SHP77 (cell line): Measurements from ENCODE around the gene NQO2.
"Not testable (repeated sequence)": the region's sequence is repeated elsewhere in the genome, so short reads cannot be mapped to it uniquely, and the experiment has no call there.

ENCODE experiments used
- DNase-seq, 2 experiments: peaks; one replicate each; lab custom pipeline; 2025; lab: John Stamatoyannopoulos, UW

Gene NQO2

DNA sequence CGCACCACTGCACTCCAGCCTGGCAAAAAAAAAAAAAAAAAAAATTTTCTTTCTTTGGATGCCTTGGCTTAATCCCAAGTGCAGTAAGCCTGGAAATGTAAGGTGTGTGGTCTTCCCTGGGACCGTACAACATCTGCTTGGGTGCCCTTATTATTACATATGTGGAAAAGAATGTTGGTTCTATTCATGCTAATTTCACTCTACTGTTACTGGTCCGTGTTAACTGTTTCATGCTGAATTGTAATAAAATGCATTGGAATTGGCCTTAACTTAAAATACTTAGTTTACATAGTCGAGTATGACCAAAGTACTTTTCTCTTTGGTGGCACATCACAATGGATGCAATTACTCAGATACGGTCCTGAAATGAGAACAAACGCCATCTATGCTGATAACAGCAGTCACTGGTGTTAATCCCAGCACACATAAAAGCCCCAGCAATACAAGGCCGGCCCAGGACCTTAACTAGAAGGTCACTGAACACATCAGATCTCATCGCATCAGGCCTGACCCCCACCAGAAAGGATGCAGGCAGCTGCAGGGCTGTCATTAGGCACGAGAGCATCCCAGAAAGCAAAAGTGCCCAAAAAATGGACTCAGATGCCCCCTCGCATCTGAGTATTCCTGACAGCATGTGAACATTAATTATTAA lies 29.5 kb upstream of the NQO2 start:
- no peak for DNase-seq

DNA sequence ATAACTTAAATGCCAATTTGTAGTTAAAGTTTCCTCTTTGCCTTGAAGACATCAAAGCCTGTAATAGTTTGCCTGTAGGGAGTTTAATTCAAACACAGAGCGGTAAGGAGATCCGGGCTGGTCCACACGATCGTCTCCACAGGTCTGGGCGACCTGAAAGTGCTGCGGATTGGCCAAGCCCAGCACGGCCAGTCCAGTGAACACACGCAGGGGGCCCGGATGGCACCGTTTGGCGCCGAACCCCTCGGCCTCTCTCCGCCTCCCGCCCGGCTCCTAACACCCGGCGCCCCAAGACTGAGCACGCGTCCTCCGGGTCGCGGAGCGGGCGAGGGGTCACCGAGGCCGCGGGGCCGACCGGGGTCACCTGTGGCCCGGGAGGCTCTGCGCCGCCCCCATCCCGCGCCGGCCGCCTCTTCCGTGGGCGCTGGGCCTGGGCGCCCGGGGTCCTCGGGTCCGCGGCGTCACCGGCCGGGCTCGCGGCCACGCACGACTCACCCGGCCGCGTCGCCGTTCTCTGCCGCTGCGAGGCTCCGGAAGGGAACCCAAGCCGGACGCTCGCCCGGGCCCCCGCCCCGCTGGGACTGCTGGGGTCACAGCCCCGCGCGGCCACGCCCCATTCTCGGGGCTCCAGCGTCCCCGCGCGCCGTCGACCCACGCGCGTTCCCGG lies 28.8 kb upstream of the NQO2 start:
- DNase-seq: no peak

DNA sequence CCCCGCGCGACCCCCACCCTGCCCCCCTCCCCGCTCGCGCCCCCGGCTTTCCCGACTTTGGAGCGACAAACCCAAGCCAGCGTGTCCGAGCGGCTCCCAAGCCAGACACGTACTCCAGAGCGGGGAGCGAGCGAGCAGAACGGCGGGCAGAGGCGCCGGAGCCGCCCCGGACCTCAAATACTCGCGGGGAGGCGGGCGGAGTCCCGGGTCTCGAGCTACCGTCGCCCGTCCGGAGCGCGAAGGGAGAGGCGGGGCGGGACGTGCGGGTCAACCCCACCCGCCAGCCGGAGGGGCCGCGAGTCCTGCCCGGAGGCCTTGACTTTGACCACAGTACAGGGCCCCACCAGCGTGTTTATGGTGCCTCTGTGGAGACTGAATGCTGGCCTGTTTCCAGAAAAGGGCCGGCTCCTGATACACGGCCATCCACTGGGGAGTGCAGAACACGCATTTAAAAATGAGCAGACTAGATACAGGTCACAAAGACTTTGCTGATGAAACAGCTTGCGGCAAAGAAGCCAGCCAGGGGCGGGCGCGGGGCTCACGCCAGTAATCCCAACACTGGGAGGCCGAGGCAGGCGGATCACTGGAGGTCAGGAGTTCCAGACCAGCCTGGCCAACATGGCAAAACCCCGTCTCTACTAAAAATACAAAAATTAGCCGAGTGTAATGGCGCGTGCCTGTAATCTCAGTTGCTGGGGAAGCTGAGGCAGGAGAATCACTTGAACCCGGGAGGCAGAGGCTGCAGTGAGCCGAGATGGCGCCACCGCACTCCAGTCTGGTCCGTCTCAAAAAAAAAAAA lies 28.1 kb upstream of the NQO2 start, which contains the start of gene SERPINB6:
Gene SERPINB6, minus strand, starts transcription at position 148 of the 799 bp plus-strand sequence. CDS start 12,235 bp downstream, outside the sequence.
- no peak for DNase-seq

DNA sequence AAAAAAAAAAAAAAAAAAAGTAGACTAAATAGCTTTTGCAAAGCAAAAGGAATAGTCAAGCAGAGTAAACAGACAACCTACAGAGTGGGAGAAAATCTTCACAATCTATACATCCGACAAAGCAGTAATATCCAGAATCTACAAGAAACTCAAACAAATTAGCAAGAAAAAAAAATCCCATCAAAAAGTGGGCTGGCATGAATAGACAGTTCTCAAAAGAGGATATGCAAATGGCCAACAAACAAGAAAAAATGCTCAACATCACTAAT lies 27.5 kb upstream of the NQO2 start:
- not testable (repeated sequence) for DNase-seq

DNA sequence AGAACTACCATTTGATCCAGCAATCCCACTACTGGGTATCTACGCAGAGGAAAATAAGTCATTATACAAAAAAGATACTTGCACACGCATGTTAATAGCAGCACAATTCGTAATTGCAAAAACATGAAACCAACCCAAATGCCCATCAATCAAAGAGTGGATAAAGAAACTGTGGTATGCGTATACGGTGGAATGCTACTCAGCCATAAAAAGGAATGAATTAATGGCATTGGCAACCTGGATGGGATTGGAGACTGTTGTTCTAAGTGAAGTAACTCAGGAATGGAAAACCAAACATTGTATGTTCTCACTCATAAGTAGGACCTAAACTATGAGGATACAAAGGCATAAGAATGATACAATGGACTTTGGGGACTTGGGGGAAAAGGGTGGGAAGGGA lies 27.0 kb upstream of the NQO2 start:
- DNase-seq: not testable (repeated sequence)

DNA sequence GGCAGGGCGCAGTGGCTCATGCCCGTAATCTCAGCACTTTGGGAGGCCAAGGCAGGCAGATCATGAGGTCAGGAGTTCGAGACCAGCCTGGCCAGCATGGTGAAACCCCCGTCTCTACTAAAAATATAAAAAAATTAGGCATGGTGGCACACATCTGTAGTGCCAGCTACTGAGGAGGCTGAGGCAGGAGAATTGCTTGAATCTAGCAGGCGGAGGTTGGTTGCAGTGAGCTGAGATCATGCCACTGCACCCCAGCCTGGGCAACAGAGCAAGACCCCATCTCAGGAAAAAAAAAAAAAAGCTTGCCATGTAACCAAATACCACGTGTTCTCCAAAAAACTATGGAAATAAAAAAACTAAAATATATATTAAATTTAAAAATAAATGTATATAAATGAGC lies 26.5 kb upstream of the NQO2 start:
- DNase-seq: not testable (repeated sequence)

DNA sequence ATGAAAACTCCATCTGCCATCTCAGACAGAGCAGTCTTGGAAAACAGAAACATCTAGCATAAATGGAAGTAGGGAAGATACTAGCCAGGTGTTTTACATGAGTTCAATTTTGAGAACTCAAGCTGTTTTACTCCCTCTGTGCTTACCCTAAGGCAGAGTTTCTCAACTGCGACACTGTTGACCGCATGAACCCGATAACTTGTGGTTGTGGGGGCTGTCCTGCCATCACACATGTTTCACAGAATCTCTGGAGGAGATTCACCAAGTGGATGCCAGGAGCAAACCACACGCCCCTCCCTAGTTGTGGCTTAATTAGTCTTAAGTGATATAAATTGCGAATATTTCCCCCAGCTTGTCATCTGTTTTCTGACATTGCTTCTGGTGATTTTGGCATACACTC lies 26.0 kb upstream of the NQO2 start:
- no peak for DNase-seq

DNA sequence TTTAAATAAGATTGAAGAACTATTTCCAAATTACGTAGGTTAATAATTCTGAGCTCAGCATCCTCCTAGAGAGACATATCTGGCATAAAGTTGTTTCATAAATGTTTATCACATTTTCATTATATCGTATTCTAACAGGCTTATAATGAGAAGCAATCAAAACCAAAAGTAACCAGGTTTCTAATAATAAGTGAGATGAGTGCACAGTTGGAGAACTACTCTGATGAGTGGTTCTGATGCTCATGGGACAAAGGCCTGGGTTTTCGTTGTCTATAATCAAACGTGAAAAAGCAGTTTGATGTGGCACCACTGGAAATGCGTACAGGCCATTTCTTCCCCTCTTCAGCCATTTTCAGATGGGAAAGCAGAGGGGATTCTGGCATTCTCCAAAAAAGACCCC lies 23.6 kb upstream of the NQO2 start:
- no peak for DNase-seq

DNA sequence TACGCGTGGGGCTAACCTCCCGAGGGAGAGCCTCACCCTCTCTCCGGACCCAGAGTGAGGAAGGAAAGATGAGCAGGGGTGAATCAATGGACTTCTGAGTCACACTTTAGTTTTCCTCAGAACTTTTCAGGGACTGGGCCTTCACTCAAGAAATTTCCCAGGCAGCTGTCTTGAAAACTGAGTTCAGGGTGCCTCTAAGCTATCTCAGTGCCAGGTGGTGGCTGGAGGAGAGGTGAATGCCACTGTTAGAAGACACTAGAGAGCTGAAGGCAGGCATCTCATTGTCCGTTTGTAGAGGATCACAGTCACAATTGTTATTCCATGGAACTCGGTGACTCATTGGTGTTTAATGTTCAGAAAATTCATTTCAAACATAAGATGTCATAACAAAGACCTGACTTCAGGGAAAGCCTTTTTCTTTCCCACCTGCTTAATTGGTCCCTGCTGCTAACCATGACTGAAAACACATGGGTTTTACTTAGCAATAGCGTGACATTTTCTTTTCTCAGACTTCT lies 23.1 kb upstream of the NQO2 start:
- DNase-seq: no peak

DNA sequence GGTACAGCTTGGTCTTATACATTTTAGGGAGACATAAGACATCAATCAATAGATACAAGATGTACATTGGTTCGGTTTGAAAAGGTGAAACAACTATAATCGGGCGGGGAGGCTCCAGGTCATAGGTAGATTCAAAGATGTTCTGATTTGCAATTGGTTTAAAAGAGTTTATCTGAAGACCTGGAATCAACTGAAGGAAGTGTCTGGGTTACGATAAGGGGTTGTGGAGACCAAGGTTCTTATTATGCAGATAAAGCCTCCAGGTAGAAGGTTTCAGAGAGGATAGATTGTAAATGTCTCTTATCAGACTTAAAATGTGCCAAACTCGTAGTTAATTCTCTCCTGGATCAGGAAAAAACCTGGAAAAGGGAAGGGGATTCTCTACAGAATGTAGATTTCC lies 22.4 kb upstream of the NQO2 start:
- no peak for DNase-seq

DNA sequence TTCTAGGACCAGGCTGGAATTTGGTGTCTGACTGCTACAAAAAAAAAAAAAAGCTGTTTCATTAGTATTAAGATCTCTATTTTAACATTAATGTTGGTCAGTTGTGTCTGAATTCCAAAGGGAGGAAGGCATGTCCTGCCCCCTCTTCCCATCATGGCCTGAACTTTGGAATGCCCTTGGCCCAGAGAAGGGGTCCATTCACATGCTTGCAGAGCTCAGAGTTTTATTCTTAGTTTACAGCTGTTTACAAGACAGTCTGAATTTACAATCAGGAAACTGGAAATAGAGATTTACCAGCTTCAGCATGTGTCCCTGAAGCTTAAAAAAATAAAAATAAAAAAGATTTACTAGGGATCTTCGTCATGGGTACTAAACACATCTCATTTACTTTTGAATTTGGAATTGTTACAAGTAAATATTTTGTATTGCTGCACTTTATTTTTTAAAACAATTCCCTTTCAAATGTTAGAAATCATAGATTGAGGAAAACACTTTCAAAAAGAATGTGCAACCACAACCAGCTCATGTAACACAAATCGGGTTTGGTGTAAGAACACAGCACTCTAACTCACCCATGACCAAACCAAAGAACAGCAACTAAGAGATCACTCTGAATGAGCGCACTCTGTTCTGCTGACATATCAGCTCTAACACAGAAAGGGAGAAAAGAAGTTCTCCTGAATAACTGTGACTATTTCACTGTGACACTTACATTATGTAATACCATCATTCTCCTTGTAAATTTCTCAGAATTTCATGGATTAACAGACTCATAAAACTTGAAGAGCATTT lies 21.7 kb upstream of the NQO2 start:
- no peak for DNase-seq

DNA sequence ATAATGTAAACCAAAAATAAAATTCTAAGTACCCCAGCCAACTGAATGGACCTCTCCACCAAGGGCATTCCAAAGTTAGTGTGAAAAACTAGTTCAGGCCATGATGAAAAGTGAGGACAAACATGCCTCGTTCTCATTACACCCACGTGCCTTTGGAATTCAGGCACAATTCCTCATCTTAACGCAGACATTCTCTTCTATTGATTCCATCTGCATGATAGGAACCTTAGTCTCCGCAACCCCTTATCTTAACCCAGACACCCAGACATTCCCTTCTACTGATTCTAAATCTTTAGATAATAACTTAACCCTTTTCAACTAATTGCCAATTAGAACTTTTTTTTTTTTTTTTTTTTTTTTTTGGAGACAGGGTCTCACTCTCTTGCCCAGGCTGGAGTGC lies 20.8 kb upstream of the NQO2 start:
- DNase-seq: no peak

DNA sequence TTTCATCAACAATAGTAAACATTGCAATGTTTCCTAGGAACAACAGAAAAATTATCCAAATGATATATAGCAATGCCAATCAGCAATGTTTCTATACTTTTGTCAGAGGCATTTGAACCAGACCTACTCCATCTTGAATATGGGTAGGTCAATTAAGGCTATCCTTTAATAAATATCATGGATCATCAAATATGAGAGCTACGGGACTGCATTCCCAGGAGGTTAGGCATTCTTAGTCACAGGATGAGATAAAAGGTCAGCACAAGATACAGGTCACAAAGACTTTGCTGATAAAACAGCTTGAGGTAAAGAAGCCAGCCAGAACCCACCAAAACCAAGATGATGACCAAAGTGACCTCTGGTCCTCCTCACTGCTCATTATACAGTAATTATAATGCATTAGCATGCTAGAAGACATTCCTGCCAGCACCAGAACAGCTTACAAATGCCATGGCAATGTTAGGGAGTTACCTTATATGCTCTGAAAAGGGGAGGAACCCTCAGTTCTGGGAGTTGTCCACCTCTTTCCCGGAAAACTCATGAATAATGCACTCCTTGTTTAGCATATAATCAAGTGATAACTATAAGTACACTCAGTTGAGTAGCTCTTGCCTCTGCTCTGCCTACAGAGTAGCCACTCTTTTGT lies 19.8 kb upstream of the NQO2 start:
- no peak for DNase-seq

DNA sequence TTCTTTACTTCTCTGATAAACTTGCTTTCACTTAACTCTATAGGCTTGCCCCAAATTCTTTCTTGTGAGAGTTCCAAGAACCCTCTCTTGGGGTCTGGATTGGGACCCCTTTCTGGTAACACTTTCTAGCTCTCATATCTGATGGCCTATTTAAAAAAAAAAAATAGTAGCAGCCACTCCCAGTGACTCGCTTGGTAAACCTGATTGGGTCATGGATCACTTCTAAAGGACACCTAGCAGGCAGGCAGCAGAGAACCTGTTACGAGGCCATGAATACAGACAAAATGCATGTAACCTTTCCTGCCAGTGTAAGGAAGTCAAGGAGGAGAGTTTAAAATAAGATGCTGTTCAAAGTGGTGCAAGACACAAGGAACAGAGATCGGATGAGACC lies 19.2 kb upstream of the NQO2 start:
- no peak for DNase-seq

DNA sequence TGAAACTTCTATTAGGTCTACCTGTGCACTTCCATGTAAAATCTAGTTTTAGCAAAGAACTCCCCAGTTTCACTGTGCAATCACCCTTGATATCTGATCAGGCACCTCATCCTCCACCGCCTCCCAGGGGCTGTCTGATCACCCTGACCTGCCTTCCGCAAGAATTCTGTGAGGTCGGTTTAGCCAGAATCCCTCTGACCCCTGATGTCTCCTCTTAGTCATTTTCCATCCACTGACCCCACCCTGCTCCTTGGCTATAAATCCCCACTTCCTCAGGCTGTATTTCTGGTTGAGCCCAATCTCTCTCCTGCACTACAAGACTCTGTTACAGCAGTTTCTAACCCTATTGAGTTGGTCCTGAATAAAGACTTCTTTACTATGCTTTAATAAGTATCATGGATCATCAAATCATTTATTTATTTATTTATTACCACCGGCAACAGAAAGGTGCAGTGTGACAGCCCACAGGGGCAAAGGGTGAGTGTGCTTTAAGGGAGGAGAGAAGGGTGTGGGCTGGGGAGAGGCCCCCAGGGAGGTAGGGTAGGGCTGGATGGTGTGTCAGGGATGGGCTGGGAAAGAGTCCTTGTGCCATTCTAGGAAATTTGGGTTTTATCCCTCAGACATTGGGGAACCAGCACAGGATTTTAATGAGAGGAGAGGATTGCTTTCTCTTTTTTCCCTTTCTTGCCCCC lies 17.1 kb upstream of the NQO2 start:
- no peak for DNase-seq

DNA sequence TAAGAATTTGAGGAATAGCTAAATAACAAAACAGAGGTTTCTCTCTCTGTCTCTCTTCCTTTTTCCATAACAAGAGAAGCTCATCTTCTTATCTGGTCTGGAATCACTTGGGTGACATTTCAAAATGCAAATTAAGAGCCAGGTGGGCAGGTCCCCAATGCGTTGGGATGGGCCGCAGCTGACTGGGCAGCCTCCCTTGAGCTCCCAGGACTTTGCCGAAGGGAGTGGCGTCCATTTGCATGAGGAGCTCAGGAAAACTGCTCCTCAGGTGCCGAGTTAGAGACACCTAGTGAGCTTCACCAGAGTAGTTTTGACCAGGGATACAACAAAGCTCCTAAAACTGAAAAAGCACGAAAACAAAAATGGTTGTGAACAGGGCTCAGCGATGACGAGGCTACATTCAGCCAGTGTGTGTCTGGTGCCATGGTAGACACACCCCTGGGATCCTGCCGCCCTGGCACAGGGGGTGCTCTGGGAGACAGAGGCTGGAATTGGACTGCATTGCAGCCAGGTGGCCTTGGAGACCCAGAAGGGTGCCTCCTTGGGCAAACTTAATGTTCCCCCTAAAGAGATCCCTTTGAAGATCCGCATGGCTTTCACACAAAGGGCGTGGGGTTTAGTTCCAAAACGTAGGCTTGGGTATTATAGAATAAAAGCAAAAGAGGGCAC lies 14.8 kb upstream of the NQO2 start:
- no peak for DNase-seq

DNA sequence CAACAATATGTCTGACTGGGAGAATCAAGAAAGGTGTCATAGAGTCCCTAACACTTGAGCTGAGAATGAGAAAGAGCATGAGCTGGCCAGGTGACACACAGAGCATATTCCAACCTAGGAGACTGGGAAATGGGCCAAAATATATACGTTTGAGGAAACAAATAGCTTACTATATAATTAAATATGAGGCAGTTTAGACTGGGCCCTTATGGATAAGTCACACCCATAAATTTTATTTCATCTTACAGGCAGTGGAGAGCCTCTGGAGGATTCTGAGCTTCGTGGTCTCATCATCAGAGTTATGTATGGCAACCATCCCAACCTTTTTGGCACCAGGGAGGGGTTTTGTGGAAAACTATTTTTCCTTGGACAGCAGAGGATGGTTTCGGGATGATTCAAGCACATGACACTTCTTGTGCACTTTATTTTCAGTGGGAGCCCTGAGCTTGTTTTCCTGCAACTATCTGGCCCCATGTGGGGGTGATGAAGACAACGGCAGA lies 12.9 kb upstream of the NQO2 start:
- no peak for DNase-seq

DNA sequence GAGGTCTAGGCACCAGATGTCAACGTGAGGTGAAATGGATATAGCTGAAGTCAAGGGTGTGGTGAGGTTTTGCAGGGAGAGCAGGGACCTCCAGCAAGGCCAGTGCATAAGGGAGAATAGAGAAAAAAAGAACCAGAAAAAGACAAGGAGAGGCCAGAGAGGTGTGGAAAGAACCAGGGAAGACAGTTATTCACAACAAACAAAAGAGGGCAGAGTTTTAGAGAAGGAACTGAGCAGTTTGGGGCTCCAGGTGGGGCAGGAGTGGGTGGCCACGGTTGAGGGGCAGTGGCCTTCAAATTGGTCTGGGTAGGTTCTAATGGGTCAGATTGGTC lies 11.6 kb upstream of the NQO2 start:
- DNase-seq: no peak

DNA sequence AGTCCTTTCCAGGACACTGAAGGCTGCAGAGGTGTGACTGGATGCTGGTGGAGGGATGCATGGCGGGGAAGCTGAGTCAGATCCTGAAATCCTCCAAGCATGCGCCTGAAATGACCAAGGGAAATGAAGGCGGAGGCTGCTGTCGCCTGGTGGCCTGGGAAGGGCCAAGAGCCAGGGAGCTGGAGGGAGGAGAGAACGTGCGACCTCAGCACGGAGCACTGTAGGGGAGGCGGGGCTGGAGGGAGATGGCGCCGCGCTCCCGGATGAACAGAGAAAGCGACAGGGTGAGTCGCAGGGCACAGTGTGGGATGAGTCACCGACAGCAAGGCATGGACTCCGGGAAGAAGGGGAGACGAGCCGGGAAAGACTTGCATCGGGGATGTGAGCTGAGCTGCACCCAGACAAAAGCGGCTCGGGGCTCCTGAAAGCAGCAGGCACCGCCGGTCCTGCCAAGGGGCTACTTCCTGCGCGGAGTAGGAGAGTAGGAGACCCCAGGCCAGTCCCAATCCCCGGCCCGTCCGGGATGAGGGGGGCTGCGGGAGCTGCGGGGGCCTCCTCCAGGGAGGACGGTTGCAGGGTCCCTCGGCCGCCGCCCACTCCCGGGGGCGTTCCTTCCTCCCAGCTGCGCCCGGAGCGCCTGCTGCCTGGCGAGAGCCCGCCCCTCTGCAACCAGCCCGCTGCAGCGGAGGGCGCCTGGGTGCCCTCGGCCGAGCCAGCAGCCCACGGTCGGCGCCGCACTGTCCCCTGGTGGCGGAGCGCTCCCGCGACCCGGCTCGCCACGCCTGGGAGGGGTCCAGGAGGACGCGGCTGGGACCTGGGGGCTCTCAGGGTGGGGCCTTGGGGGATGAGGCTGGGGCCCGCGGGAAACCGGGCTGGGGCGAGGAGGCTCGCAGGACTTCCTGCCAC lies 11.0 kb upstream of the NQO2 start:
- peak; percentile 73 to 81 for DNase-seq
